Measurements from ENCODE around the gene SLU7.

SLU7 gene

DNA sequence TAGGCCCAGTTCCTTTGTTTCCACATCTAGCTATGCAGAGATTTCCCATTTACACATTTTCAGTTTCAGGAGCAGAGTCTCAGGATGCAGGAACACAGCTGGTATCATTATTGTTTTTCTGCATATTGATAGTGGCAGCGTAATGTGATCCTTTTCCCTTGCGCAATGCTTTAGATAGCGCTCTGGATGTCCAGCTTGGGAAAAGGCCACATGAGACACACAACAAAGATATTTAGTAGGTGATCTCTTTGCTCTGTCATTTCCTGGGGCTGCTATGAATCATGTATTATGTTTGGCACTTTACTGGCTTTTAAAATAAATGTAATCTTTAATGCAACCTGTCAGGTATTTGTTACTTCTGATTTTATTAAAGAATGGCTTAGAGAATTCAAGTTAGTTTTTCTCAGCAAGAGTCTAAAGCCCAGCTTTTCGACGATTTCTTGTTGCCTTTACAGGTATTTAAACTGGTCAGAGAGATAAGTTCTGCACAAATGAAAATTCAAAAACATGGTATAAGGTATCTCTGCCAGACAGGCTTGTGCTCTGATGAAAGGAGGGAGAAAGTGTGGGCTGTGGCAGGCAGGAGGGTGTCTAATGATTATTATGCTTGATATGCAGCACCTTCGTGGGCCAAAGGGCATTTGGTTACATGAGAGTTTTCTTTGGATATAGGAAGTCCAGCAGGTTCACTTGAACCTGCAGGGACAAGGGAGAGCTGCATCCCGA is 45.0 kb upstream of the SLU7 start:
- Histone ChIP-seq H3K79me2 (ENCODE audit: control insufficient read depth, low read length) (peaks cover 8% of the 10 kb centered on the region), H3K27ac (ENCODE audit: low read depth, low read length) (no peak overlapping the region), H3K4me1 (ENCODE audit: control insufficient read depth, low read length) (peaks cover 58% of the 10 kb centered on the region), H3K27me3 (ENCODE audit: control insufficient read depth, low read length) (no peaks in the 10 kb centered on the region), H3K9me3 (ENCODE audit: control insufficient read depth, insufficient read depth, low read length) (no peaks in the 10 kb centered on the region), H4K20me1 (ENCODE audit: control insufficient read depth, insufficient read depth, low read depth, low read length) (no peaks in the 10 kb centered on the region), H3K9me2 (replicated peaks; ENCODE audit: control insufficient read depth, low read length) (no peaks in the 10 kb centered on the region), H3K4me3 (ENCODE audit: low read length) (no peak overlapping the region), H3K4me2 (ENCODE audit: low read length) (peak overlapping the region; percentile 32), H3F3A (ENCODE audit: control insufficient read depth, insufficient read depth) (peaks cover 15% of the 10 kb centered on the region), H3K36me3 (ENCODE audit: control insufficient read depth, low read length) (no peaks in the 10 kb centered on the region)
- TF ChIP-seq, protein P1, sequence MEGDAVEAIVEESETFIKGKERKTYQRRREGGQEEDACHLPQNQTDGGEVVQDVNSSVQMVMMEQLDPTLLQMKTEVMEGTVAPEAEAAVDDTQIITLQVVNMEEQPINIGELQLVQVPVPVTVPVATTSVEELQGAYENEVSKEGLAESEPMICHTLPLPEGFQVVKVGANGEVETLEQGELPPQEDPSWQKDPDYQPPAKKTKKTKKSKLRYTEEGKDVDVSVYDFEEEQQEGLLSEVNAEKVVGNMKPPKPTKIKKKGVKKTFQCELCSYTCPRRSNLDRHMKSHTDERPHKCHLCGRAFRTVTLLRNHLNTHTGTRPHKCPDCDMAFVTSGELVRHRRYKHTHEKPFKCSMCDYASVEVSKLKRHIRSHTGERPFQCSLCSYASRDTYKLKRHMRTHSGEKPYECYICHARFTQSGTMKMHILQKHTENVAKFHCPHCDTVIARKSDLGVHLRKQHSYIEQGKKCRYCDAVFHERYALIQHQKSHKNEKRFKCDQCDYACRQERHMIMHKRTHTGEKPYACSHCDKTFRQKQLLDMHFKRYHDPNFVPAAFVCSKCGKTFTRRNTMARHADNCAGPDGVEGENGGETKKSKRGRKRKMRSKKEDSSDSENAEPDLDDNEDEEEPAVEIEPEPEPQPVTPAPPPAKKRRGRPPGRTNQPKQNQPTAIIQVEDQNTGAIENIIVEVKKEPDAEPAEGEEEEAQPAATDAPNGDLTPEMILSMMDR (IDR thresholded peaks at IDR 0.05; ENCODE audit: low read depth, low read length, poor library complexity, severe bottlenecking), result no peak
- no peak for TF ChIP-seq EZH2phosphoT487 (IDR thresholded peaks at IDR 0.05; ENCODE audit: borderline replicate concordance, low read length)

DNA sequence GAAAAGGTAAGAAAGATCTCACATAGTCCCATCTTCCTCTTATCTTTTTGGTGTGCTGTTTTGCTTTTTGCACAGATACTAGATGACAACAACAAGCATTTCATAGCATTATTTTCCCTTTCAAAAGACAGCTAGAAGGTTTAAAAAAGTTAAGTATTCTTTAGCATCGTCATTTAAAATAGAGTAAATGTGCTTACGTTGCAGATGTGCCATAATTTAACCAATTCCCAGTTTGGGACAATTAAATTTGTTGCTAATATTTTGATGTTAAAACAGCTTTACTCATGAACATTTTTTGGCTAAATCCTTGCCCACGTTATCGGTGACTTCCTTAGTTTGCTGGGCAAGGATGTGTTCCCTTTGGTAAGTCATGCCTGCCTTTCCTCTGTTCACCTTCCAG is 44.3 kb upstream of the SLU7 start:
- H3K27ac ChIP-seq (ENCODE audit: low read depth, low read length), result no peak overlapping the region
- H3K36me3 ChIP-seq (ENCODE audit: control insufficient read depth, low read length), result no peaks in the 10 kb centered on the region
- H3F3A ChIP-seq (ENCODE audit: control insufficient read depth, insufficient read depth), result peaks cover 12% of the 10 kb centered on the region
- peaks cover 62% of the 10 kb centered on the region for H3K4me1 ChIP-seq (ENCODE audit: control insufficient read depth, low read length)
- H3K9me2 ChIP-seq (replicated peaks; ENCODE audit: control insufficient read depth, low read length), result no peaks in the 10 kb centered on the region
- no peak overlapping the region for H3K4me3 ChIP-seq (ENCODE audit: low read length)
- no peaks in the 10 kb centered on the region for H3K9me3 ChIP-seq (ENCODE audit: control insufficient read depth, insufficient read depth, low read length)
- H3K4me2 ChIP-seq (ENCODE audit: low read length), result no peak overlapping the region
- no peaks in the 10 kb centered on the region for H4K20me1 ChIP-seq (ENCODE audit: control insufficient read depth, insufficient read depth, low read depth, low read length)
- H3K27me3 ChIP-seq (ENCODE audit: control insufficient read depth, low read length), result no peaks in the 10 kb centered on the region
- peaks cover 2% of the 10 kb centered on the region for H3K79me2 ChIP-seq (ENCODE audit: control insufficient read depth, low read length)
- no peak for TF ChIP-seq EZH2phosphoT487 (IDR thresholded peaks at IDR 0.05; ENCODE audit: borderline replicate concordance, low read length)
- TF ChIP-seq, protein P1 (IDR thresholded peaks at IDR 0.05; ENCODE audit: low read depth, low read length, poor library complexity, severe bottlenecking), result no peak

DNA sequence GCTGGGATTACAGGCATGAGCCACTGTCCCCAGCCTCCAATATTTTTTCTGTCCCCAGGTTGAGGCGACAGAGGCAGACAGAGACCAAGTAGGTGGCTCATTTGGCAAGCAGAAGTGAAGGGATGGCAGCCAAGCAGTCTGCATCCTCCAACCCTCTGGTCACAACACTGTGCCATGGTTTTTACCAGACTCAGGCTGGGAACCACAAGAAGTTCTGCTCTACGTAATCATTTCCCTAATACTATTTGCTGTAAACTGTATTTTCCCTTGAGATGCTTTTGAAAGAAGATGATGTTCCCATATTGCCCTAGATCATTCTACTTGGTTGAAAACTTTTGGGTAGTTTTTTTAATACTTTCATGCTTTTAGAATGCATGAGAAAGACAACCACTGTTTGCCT is 43.3 kb upstream of the SLU7 start:
- H3K4me1 ChIP-seq (ENCODE audit: control insufficient read depth, low read length), result peaks cover 53% of the 10 kb centered on the region
- H3K4me3 ChIP-seq (ENCODE audit: low read length), result no peak overlapping the region
- H3K27ac ChIP-seq (ENCODE audit: low read depth, low read length), result no peak overlapping the region
- H3F3A ChIP-seq (ENCODE audit: control insufficient read depth, insufficient read depth), result peaks cover 7% of the 10 kb centered on the region
- H3K9me2 ChIP-seq (replicated peaks; ENCODE audit: control insufficient read depth, low read length), result no peaks in the 10 kb centered on the region
- H3K27me3 ChIP-seq (ENCODE audit: control insufficient read depth, low read length), result no peaks in the 10 kb centered on the region
- H3K9me3 ChIP-seq (ENCODE audit: control insufficient read depth, insufficient read depth, low read length), result no peaks in the 10 kb centered on the region
- TF ChIP-seq, protein P1 (IDR thresholded peaks at IDR 0.05; ENCODE audit: low read depth, low read length, poor library complexity, severe bottlenecking), result no peak
- TF ChIP-seq EZH2phosphoT487 (IDR thresholded peaks at IDR 0.05; ENCODE audit: borderline replicate concordance, low read length), result no peak
- no peaks in the 10 kb centered on the region for H3K79me2 ChIP-seq (ENCODE audit: control insufficient read depth, low read length)
- no peaks in the 10 kb centered on the region for H4K20me1 ChIP-seq (ENCODE audit: control insufficient read depth, insufficient read depth, low read depth, low read length)
- no peaks in the 10 kb centered on the region for H3K36me3 ChIP-seq (ENCODE audit: control insufficient read depth, low read length)
- no peak overlapping the region for H3K4me2 ChIP-seq (ENCODE audit: low read length)

Data from DOHH2 (cell line).